Gastrocnemius medialis (tissue), 4 donors: ENCODE results near the gene PTPRM.

ENCODE experiments used
- CTCF ChIP-seq, 5 experiments: fragments of 450-650 bp in 3 of 5; fragments of 200-600 bp in 2 of 5; sonication (generic) in 2 of 5; IDR thresholded peaks in 4 of 5; conservative IDR thresholded peaks in 1 of 5; 1 replicate in 4 of 5; 2 replicates in 1 of 5; pipeline ENCODE4 v1.5.1; 2016 to 2019; ENCODE audit warnings: antibody characterized with exemption in 5 of 5, mild to moderate bottlenecking in 3 of 5, moderate library complexity in 3 of 5
- POLR2A ChIP-seq, 2 donors: fragments of 450-650 bp; IDR thresholded peaks; one replicate each; pipeline ENCODE4 v1.6.1; 2017; ENCODE audit warnings: antibody characterized with exemption in 2 of 2, mild to moderate bottlenecking in 2 of 2, moderate library complexity in 2 of 2

- TF ChIP-seq CTCF (IDR thresholded peaks at IDR 0.05 in 4 of 5, conservative IDR thresholded peaks at IDR 0.05 in 1 of 5) (no peak), POLR2A (IDR thresholded peaks at IDR 0.05) (no peak)
These were observed 482.0 kb downstream of the PTPRM start for GRCh38 chr18:8049147-8049546.
